GM12878 (cell line): Measurements from ENCODE around the gene SIL1.

Experiments used
- ASH2L ChIP-seq: fragments of 300-600, 200-600 bp; sonication (generic); IDR thresholded peaks from 2 replicates; pipeline ENCODE4 v1.6.1; 2017; ENCODE audit warnings: low read depth, mild to moderate bottlenecking, borderline replicate concordance
- ATF3 ChIP-seq: IDR thresholded peaks from 2 replicates; pipeline ENCODE4 v1.6.1; 2011; ENCODE audit warnings: low read depth, mild to moderate bottlenecking, low read length, moderate library complexity, borderline replicate concordance; ENCODE audit errors: extremely low read depth
- CBFB ChIP-seq: IDR thresholded peaks from 2 replicates; pipeline ENCODE4 v1.6.1; 2016; ENCODE audit warnings: antibody characterized with exemption, low read depth
- EZH2 ChIP-seq: IDR thresholded peaks from 2 replicates; pipeline ENCODE4 v1.6.1; 2012; ENCODE audit warnings: low read depth, mild to moderate bottlenecking, control low read depth, inconsistent platforms, low read length, borderline replicate concordance; ENCODE audit not compliant: control insufficient read depth
- HDGF ChIP-seq: fragments of 450-650 bp; IDR thresholded peaks from 2 replicates; pipeline ENCODE4 v1.6.1; 2016; ENCODE audit warnings: antibody characterized with exemption
- RFX5 ChIP-seq: IDR thresholded peaks from 2 replicates; pipeline ENCODE4 v1.6.1; 2011; ENCODE audit warnings: low read depth, low read length, improper control_type of control experiment
- TAF1 ChIP-seq: IDR thresholded peaks from 2 replicates; pipeline ENCODE4 v1.6.1; 2011; ENCODE audit warnings: mild to moderate bottlenecking, low read depth, low read length, borderline replicate concordance
- TARDBP ChIP-seq: IDR thresholded peaks from 2 replicates; pipeline ENCODE4 v1.6.1; 2016; ENCODE audit warnings: borderline replicate concordance
- USF1 ChIP-seq: IDR thresholded peaks from 2 replicates; pipeline ENCODE4 v1.6.1; 2011; ENCODE audit warnings: borderline replicate concordance, low read depth, mild to moderate bottlenecking, moderate library complexity, mixed read lengths, low read length; ENCODE audit not compliant: insufficient read depth; ENCODE audit errors: extremely low read length
- YY1 ChIP-seq: IDR thresholded peaks from 2 replicates; pipeline ENCODE4 v1.6.1; 2011; ENCODE audit warnings: low read depth, mild to moderate bottlenecking, low read length
- TF ChIP-seq, protein P1 (sequence below), 3 experiments: IDR thresholded peaks in 2 of 3; conservative IDR thresholded peaks in 1 of 3; 2 replicates each; pipeline ENCODE4 v1.5.1; 2011; ENCODE audit warnings: low read depth in 3 of 3, low read length in 3 of 3, mild to moderate bottlenecking in 3 of 3, control low read depth in 2 of 3, moderate library complexity in 2 of 3, inconsistent platforms in 1 of 3, mixed read lengths in 1 of 3; ENCODE audit not compliant: control insufficient read depth in 2 of 3, insufficient read depth in 1 of 3; ENCODE audit errors: extremely low read depth in 1 of 3

GRCh38 chr5:138901716-138902115, 296.5 kb downstream of the SIL1 start:
- TF ChIP-seq HDGF (no peak), ATF3 (no peak), YY1 (no peak), RFX5 (no peak), ASH2L (no peak), TAF1 (no peak), EZH2 (no peak), CBFB (no peak), USF1 (no peak), TARDBP (no peak)
- TF ChIP-seq, protein P1, sequence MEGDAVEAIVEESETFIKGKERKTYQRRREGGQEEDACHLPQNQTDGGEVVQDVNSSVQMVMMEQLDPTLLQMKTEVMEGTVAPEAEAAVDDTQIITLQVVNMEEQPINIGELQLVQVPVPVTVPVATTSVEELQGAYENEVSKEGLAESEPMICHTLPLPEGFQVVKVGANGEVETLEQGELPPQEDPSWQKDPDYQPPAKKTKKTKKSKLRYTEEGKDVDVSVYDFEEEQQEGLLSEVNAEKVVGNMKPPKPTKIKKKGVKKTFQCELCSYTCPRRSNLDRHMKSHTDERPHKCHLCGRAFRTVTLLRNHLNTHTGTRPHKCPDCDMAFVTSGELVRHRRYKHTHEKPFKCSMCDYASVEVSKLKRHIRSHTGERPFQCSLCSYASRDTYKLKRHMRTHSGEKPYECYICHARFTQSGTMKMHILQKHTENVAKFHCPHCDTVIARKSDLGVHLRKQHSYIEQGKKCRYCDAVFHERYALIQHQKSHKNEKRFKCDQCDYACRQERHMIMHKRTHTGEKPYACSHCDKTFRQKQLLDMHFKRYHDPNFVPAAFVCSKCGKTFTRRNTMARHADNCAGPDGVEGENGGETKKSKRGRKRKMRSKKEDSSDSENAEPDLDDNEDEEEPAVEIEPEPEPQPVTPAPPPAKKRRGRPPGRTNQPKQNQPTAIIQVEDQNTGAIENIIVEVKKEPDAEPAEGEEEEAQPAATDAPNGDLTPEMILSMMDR (IDR thresholded peaks at IDR 0.05 in 2 of 3, conservative IDR thresholded peaks at IDR 0.05 in 1 of 3; ENCODE audit: control insufficient read depth in 2 of 3, extremely low read depth in 1 of 3, insufficient read depth in 1 of 3, low read depth in 3 of 3, low read length in 3 of 3) = no peak
